ENCODE measurements around the gene PGP.

Gene PGP

GRCh38 chr16:2163211-2163881 lies 51.3 kb downstream of the PGP start:
- no peak for DNase-seq (ENCODE audit: low spot score)

- no peak for DNase-seq (ENCODE audit: low spot score)
These were observed 51.9 kb downstream of the PGP start for GRCh38 chr16:2162676-2163118.

GRCh38 chr16:2161911-2162310 lies 52.7 kb downstream of the PGP start:
- no peak for DNase-seq (ENCODE audit: low spot score)

Measured in hematopoietic multipotent progenitor cell treated with erythropoietin and hydrocortisone succinate and interleukin-3 and kit ligand, for 17 days (in vitro differentiated cells).